A549 (cell line): Measurements from ENCODE around the gene ZNF644.

Source experiments
- CTCF ChIP-seq: fragments of >200 bp; sonication (Bioruptor Twin); formaldehyde crosslinking; IDR thresholded peaks from 3 replicates; pipeline ENCODE4 v1.5.1; 2016
- E2F6 ChIP-seq: IDR thresholded peaks from 2 replicates; pipeline ENCODE4 v1.6.1; 2012; ENCODE audit warnings: low read depth, borderline replicate concordance
- NR3C1 ChIP-seq: fragments of >200 bp; sonication (Bioruptor Twin); formaldehyde crosslinking; IDR thresholded peaks from 3 replicates; pipeline ENCODE4 v1.6.1; 2017
- POLR2A ChIP-seq: IDR thresholded peaks from 2 replicates; pipeline ENCODE4 v1.6.1; 2012; ENCODE audit warnings: mild to moderate bottlenecking, low read length

DNA sequence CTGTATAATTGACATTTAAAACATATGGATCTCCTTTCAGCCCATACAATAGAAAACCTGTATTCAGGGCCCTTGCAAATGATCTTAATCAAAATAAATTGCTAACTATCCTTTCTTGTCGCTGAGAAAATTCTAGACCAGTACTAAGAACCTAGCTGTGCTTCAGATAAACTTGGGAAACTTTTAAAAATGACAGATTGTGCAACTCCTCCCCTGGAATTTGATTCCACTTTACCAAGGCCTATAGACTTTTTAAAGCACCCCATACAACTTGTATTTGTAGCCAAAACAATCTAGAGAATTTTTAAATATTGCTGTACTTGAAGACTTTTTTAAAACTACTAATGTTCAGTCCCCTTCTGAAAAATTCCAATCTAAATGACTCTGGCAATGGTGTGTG, 51.6 kb downstream of the ZNF644 start:
- TF ChIP-seq E2F6 (no peak), CTCF (no peak), POLR2A (no peak), NR3C1 (no peak)
